Hepatocyte (in vitro differentiated cells): Measurements from ENCODE around the gene MT3. TPM values are rescaled to one million over a fixed set of nuclear protein-coding genes. Genes with fewer than 3 reads are reported as not detected.
A peak's percentile ranks its signal among the peaks of the same experiment; 100 is the strongest.

Source experiments
- DNase-seq: peaks from one replicate; pipeline ENCODE4 v3.0.0-alpha.2; 2016; ENCODE audit warnings: low spot score
- H2AFZ ChIP-seq: fragments of 200-600 bp; sonication (generic); 2 replicates; pipeline ENCODE4 v1.6.0; 2016; ENCODE audit warnings: antibody characterized with exemption, mild to moderate bottlenecking
- H3K27ac ChIP-seq: fragments of 200-600 bp; sonication (generic); 2 replicates; pipeline ENCODE4 v1.5.1; 2016; ENCODE audit warnings: mild to moderate bottlenecking
- H3K27me3 ChIP-seq: fragments of 200-600 bp; sonication (generic); 2 replicates; pipeline ENCODE4 v1.6.1; 2016
- H3K36me3 ChIP-seq: fragments of 200-600 bp; sonication (generic); replicated peaks from 2 replicates; pipeline ENCODE4 v1.5.1; 2016; ENCODE audit warnings: low read depth; ENCODE audit not compliant: insufficient read depth
- H3K4me1 ChIP-seq: fragments of 200-600 bp; sonication (generic); 2 replicates; pipeline ENCODE4 v1.5.1; 2016; ENCODE audit warnings: mild to moderate bottlenecking, moderate library complexity; ENCODE audit not compliant: insufficient read depth
- H3K4me2 ChIP-seq: fragments of 200-600 bp; sonication (generic); 2 replicates; pipeline ENCODE4 v1.6.0; 2016
- H3K4me3 ChIP-seq: fragments of 200-600 bp; sonication (generic); 2 replicates; pipeline ENCODE4 v1.5.1; 2016; ENCODE audit warnings: mild to moderate bottlenecking
- H3K79me2 ChIP-seq: fragments of 200-600 bp; sonication (generic); 2 replicates; pipeline ENCODE4 v1.6.0; 2017; ENCODE audit warnings: mild to moderate bottlenecking
- H3K9me2 ChIP-seq: fragments of 200-600 bp; sonication (generic); replicated peaks from 2 replicates; pipeline ENCODE4 v1.6.0; 2017; ENCODE audit warnings: mild to moderate bottlenecking; ENCODE audit not compliant: insufficient read depth
- H3K9me3 ChIP-seq: fragments of 200-600 bp; sonication (generic); 2 replicates; pipeline ENCODE4 v1.5.1; 2016; ENCODE audit warnings: low read depth, mild to moderate bottlenecking
- H4K20me1 ChIP-seq: fragments of 200-600 bp; sonication (generic); 2 replicates; pipeline ENCODE4 v1.6.0; 2016; ENCODE audit warnings: mild to moderate bottlenecking; ENCODE audit not compliant: insufficient read depth, poor library complexity, severe bottlenecking
- CTCF ChIP-seq: fragments of 200-600 bp; sonication (generic); IDR thresholded peaks from 2 replicates; pipeline ENCODE4 v1.5.1; 2016; ENCODE audit warnings: antibody characterized with exemption, mild to moderate bottlenecking; ENCODE audit not compliant: poor library complexity
- EZH2 ChIP-seq: fragments of 200-600 bp; sonication (generic); IDR thresholded peaks from 2 replicates; pipeline ENCODE4 v1.6.1; 2016; ENCODE audit warnings: antibody characterized with exemption, mild to moderate bottlenecking, borderline replicate concordance
- EZH2phosphoT487 ChIP-seq: fragments of 200-600 bp; sonication (generic); IDR thresholded peaks from one replicate; pipeline ENCODE4 v1.6.1; 2018; ENCODE audit warnings: antibody characterized with exemption, mild to moderate bottlenecking, low read depth, moderate library complexity; ENCODE audit not compliant: unreplicated experiment, severe bottlenecking
- WGBS: methylation state at CpG from one replicate; pipeline ENCODE4 v1.1.6; 2016; ENCODE audit warnings: low lambda C conversion rate; ENCODE audit errors: missing lambda C conversion rate; 5-methylcytosine and 5-hydroxymethylcytosine counted together
- polyA plus RNA-seq: library from polyadenylated mRNA; unstranded; fragments of >200 nt; fragmentation: Nextera tagmentation; extraction: Ambion mirVana; gene quantifications from 2 replicates; pipeline ENCODE4 v1.2.1, GENCODE V29; 2016
- total RNA-seq: library from RNA; depleted of rRNA; stranded (reverse); fragments of >200 nt; gene quantifications from 2 replicates; pipeline ENCODE4 v1.2.3, GENCODE V29; 2014

Gene MT3
- total RNA-seq (not detected in 2 replicates), polyA plus RNA-seq (not detected in 2 replicates)

- Histone ChIP-seq H3K9me2 (no peaks in the 10 kb centered on the region), H3K27me3 (peaks cover 45% of the 10 kb centered on the region), H3K9me3 (no peaks in the 10 kb centered on the region), H3K4me2 (peak within 1 kb of the TSS; percentile 81), H3K4me1 (peaks cover 3% of the 10 kb centered on the region), H3K79me2 (no peaks in the 10 kb centered on the region), H3K36me3 (no peaks in the 10 kb centered on the region), H3K27ac (no peak within 1 kb of the TSS), H2AFZ (no peak within 1 kb of the TSS), H4K20me1 (no peaks in the 10 kb centered on the region), H3K4me3 (no peak within 1 kb of the TSS)
- DNase-seq, result peak; percentile 34
- TF ChIP-seq EZH2 (peak; percentile 90), CTCF (no peak)
- 14% methylated on average over 59 of the region's 87 CpGs for WGBS
Observed at GRCh38 chr16:56589141-56590039, at the start of gene MT3. Gene MT3 (plus strand): TSS chr16:56589528. CDS start chr16:56589591, 63 bp downstream.

GRCh38 chr16:56539656-56540055 is 49.7 kb upstream of the MT3 start:
- Histone ChIP-seq H3K36me3 (no peaks in the 10 kb centered on the region), H3K27ac (no peak overlapping the region), H3K4me1 (no peaks in the 10 kb centered on the region), H3K27me3 (peaks cover 14% of the 10 kb centered on the region), H2AFZ (no peak overlapping the region), H4K20me1 (no peaks in the 10 kb centered on the region), H3K9me3 (no peaks in the 10 kb centered on the region), H3K9me2 (no peaks in the 10 kb centered on the region), H3K4me2 (no peak overlapping the region), H3K79me2 (no peaks in the 10 kb centered on the region), H3K4me3 (no peak overlapping the region)
- 83% methylated on average over 4 of the region's 4 CpGs for WGBS
- TF ChIP-seq EZH2phosphoT487 (no peak), EZH2 (no peak), CTCF (no peak)
- no peak for DNase-seq

GRCh38 chr16:56542039-56542438 is 47.3 kb upstream of the MT3 start:
- Histone ChIP-seq H3K79me2 (no peaks in the 10 kb centered on the region), H4K20me1 (no peaks in the 10 kb centered on the region), H3K36me3 (no peaks in the 10 kb centered on the region), H3K4me1 (no peaks in the 10 kb centered on the region), H3K4me2 (no peak overlapping the region), H3K9me3 (no peaks in the 10 kb centered on the region), H3K27ac (no peak overlapping the region), H3K9me2 (no peaks in the 10 kb centered on the region), H3K4me3 (no peak overlapping the region), H2AFZ (no peak overlapping the region), H3K27me3 (no peaks in the 10 kb centered on the region)
- no peak for TF ChIP-seq CTCF
- TF ChIP-seq EZH2phosphoT487, result no peak
- no peak for TF ChIP-seq EZH2
- DNase-seq, result no peak
- 69% methylated on average over 2 of the region's 2 CpGs for WGBS
